A549 (cell line): ENCODE results near the gene MRPL51. TPM values are rescaled to one million over a fixed set of nuclear protein-coding genes. Genes with fewer than 3 reads are reported as not detected.

Experiments used
- BCL3 ChIP-seq: fragments of >200 bp; sonication (Bioruptor Twin); formaldehyde crosslinking; IDR thresholded peaks from 3 replicates; pipeline ENCODE4 v1.6.1; 2016
- BHLHE40 ChIP-seq: IDR thresholded peaks from 2 replicates; pipeline ENCODE4 v1.6.1; 2012; ENCODE audit warnings: low read depth, low read length, inconsistent platforms
- CBX2 ChIP-seq: fragments of 200-600 bp; sonication (generic); IDR thresholded peaks from 2 replicates; pipeline ENCODE4 v1.6.1; 2016; ENCODE audit warnings: low read depth, mild to moderate bottlenecking, borderline replicate concordance
- CEBPB ChIP-seq, 2 experiments: fragments of >200 bp in 1 of 2; sonication (Bioruptor Twin) in 1 of 2; formaldehyde crosslinking in 1 of 2; IDR thresholded peaks; 2 replicates each; pipeline ENCODE4 v1.6.1; 2012 to 2016
- CHD2 ChIP-seq: fragments of 150-350 bp; IDR thresholded peaks from 2 replicates; pipeline ENCODE4 v1.6.1; 2014; ENCODE audit warnings: low read length; ENCODE audit not compliant: partially characterized antibody
- CHD4 ChIP-seq: fragments of 200-600 bp; sonication (generic); IDR thresholded peaks from 2 replicates; pipeline ENCODE4 v1.6.1; 2016; ENCODE audit warnings: antibody characterized with exemption, mild to moderate bottlenecking, borderline replicate concordance
- ESRRA ChIP-seq: fragments of 150-350 bp; IDR thresholded peaks from 2 replicates; pipeline ENCODE4 v1.6.1; 2014; ENCODE audit warnings: mild to moderate bottlenecking, low read length, borderline replicate concordance
- FOSL2 ChIP-seq, 2 experiments: fragments of 450-650 bp in 1 of 2; fragments of >200 bp in 1 of 2; sonication (Bioruptor Twin) in 1 of 2; formaldehyde crosslinking; IDR thresholded peaks; 2 replicates each; pipeline versions ENCODE4 v1.5.0 to v1.6.1; 2016 to 2020; ENCODE audit warnings: mild to moderate bottlenecking in 1 of 2, moderate library complexity in 1 of 2
- FOXS1 ChIP-seq: fragments of 250-450 bp; sonication (Bioruptor Pico); IDR thresholded peaks from 2 replicates; pipeline ENCODE4 v1.5.0; 2020; ENCODE audit warnings: mild to moderate bottlenecking, moderate library complexity
- HDAC2 ChIP-seq: fragments of 200-600 bp; sonication (generic); IDR thresholded peaks from 2 replicates; pipeline ENCODE4 v1.6.1; 2016
- HOXA7 ChIP-seq: fragments of 250-450 bp; sonication (Bioruptor Pico); IDR thresholded peaks from 2 replicates; pipeline ENCODE4 v1.5.0; 2020; ENCODE audit warnings: mild to moderate bottlenecking, moderate library complexity
- JUN ChIP-seq, 2 experiments: fragments of >200 bp; sonication (Bioruptor Twin); formaldehyde crosslinking; IDR thresholded peaks; 2 replicates in 1 of 2; 3 replicates in 1 of 2; pipeline ENCODE4 v1.6.1; 2016 to 2017
- JUNB ChIP-seq: fragments of >200 bp; sonication (Bioruptor Twin); formaldehyde crosslinking; IDR thresholded peaks from 2 replicates; pipeline ENCODE4 v1.6.1; 2016
- KDM1A ChIP-seq: fragments of 200-600 bp; sonication (generic); IDR thresholded peaks from 2 replicates; pipeline ENCODE4 v1.6.1; 2016; ENCODE audit warnings: low read depth, mild to moderate bottlenecking
- MYC ChIP-seq: IDR thresholded peaks from 2 replicates; pipeline ENCODE4 v1.6.1; 2012; ENCODE audit warnings: mild to moderate bottlenecking, inconsistent platforms, low read length, improper control_type of control experiment, borderline replicate concordance
- NFE2L2 ChIP-seq: fragments of 150-350 bp; conservative IDR thresholded peaks from 2 replicates; pipeline ENCODE4 v1.6.1; 2014; ENCODE audit warnings: low read length
- NPAS2 ChIP-seq: fragments of 250-450 bp; sonication (Bioruptor Pico); IDR thresholded peaks from 2 replicates; pipeline ENCODE4 v1.8.0; 2022; ENCODE audit warnings: mild to moderate bottlenecking, moderate library complexity, borderline replicate concordance
- NR3C1 ChIP-seq: fragments of >200 bp; sonication (Bioruptor Twin); formaldehyde crosslinking; IDR thresholded peaks from 3 replicates; pipeline ENCODE4 v1.6.1; 2017
- PHF8 ChIP-seq: fragments of 200-600 bp; sonication (generic); IDR thresholded peaks from 2 replicates; pipeline ENCODE4 v1.6.1; 2016; ENCODE audit warnings: low read depth, mild to moderate bottlenecking, antibody characterized with exemption, moderate library complexity, borderline replicate concordance
- POLR2A ChIP-seq: IDR thresholded peaks from 2 replicates; pipeline ENCODE4 v1.6.1; 2012; ENCODE audit warnings: mild to moderate bottlenecking, low read length
- POLR2AphosphoS2 ChIP-seq: conservative IDR thresholded peaks from 2 replicates; pipeline ENCODE4 v1.6.1; 2012; ENCODE audit warnings: low read length, improper control_type of control experiment, inconsistent platforms
- RARB ChIP-seq: fragments of 250-450 bp; sonication (Bioruptor Pico); IDR thresholded peaks from 2 replicates; pipeline ENCODE4 v1.8.0; 2021; ENCODE audit warnings: mild to moderate bottlenecking, moderate library complexity
- RNF2 ChIP-seq: fragments of 200-600 bp; sonication (generic); IDR thresholded peaks from 2 replicates; pipeline ENCODE4 v1.6.1; 2016; ENCODE audit warnings: low read depth, mild to moderate bottlenecking, antibody characterized with exemption, moderate library complexity, borderline replicate concordance
- SMC3 ChIP-seq: fragments of >200 bp; sonication (Bioruptor Twin); formaldehyde crosslinking; IDR thresholded peaks from 3 replicates; pipeline ENCODE4 v1.6.1; 2018; ENCODE audit warnings: inconsistent platforms
- SREBF2 ChIP-seq: fragments of 450-650 bp; IDR thresholded peaks from 2 replicates; pipeline ENCODE4 v1.6.1; 2014; ENCODE audit warnings: mild to moderate bottlenecking, moderate library complexity
- TFCP2L1 ChIP-seq: fragments of 250-450 bp; sonication (Bioruptor Pico); IDR thresholded peaks from 2 replicates; pipeline ENCODE4 v1.5.0; 2021; ENCODE audit warnings: mild to moderate bottlenecking
- USF2 ChIP-seq: fragments of 450-650 bp; IDR thresholded peaks from 2 replicates; pipeline ENCODE4 v1.6.1; 2014; ENCODE audit warnings: antibody characterized with exemption
- ZC3H11A ChIP-seq: fragments of 450-650 bp; IDR thresholded peaks from 2 replicates; pipeline ENCODE4 v1.6.1; 2014; ENCODE audit warnings: antibody characterized with exemption, mild to moderate bottlenecking
- ZFP36 ChIP-seq: fragments of 450-650 bp; IDR thresholded peaks from 2 replicates; pipeline ENCODE4 v1.6.1; 2014; ENCODE audit warnings: borderline replicate concordance; ENCODE audit not compliant: partially characterized antibody
- polyA plus RNA-seq, 4 experiments: library from polyadenylated mRNA; depleted of rRNA in 3 of 4; stranded (reverse); fragments of >200 nt; fragmentation: RNase III in 1 of 4; extraction: RNeasy Plus Mini Kit Qiagen cat#74134 plus additional on column Dnase treatment in 1 of 4; gene quantifications; 2 replicates in 3 of 4; 3 replicates in 1 of 4; pipeline ENCODE4 v1.2.3, GENCODE V29; 2011 to 2017
- TF ChIP-seq, protein P1 (sequence below): fragments of >200 bp; sonication (Bioruptor Twin); formaldehyde crosslinking; IDR thresholded peaks from 2 replicates; pipeline ENCODE4 v1.6.1; 2016
- TF ChIP-seq, protein P2 (sequence below): fragments of 250-450 bp; sonication (Bioruptor Pico); IDR thresholded peaks from 2 replicates; pipeline ENCODE4 v1.5.0; 2021; ENCODE audit warnings: mild to moderate bottlenecking, moderate library complexity, borderline replicate concordance
- TF ChIP-seq, protein P3 (sequence below): IDR thresholded peaks from 2 replicates; pipeline ENCODE4 v1.6.1; 2012; ENCODE audit warnings: low read depth, borderline replicate concordance
- TF ChIP-seq, protein P4 (sequence below): fragments of >200 bp; sonication (Bioruptor Twin); formaldehyde crosslinking; IDR thresholded peaks from 3 replicates; pipeline ENCODE4 v1.5.1; 2016

MRPL51 gene
- polyA plus RNA-seq, 2 of the 4 experiments (the other 2 are of a cell fraction): 272 to 337 TPM

DNA sequence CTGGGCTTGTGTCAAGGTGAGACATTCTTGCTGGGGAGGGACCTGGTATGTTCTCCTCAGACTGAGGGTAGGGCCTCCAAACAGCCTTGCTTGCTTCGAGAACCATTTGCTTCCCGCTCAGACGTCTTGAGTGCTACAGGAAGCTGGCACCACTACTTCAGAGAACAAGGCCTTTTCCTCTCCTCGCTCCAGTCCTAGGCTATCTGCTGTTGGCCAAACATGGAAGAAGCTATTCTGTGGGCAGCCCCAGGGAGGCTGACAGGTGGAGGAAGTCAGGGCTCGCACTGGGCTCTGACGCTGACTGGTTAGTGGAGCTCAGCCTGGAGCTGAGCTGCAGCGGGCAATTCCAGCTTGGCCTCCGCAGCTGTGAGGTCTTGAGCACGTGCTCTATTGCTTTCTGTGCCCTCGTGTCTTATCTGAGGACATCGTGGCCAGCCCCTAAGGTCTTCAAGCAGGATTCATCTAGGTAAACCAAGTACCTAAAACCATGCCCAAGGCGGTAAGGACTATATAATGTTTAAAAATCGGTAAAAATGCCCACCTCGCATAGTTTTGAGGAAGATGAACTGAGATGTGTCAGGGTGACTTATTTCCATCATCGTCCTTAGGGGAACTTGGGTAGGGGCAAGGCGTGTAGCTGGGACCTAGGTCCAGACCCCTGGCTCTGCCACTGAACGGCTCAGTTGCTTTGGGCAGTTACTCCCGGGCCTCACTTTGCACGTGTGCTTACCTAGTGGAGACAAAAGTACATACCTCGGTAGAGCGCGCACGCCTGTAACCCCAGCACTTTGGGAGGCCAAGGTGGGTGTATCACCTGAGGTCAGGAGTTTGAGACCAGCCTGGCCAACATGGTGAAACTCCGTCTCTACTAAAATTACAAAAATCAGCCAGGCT lies 45.6 kb upstream of the MRPL51 start (continued):
- TF ChIP-seq, protein P1, sequence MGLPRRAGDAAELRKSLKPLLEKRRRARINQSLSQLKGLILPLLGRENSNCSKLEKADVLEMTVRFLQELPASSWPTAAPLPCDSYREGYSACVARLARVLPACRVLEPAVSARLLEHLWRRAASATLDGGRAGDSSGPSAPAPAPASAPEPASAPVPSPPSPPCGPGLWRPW: no peak
- TF ChIP-seq USF2: no peak
- peak; percentile 29 for TF ChIP-seq POLR2A
- TF ChIP-seq, protein P2, sequence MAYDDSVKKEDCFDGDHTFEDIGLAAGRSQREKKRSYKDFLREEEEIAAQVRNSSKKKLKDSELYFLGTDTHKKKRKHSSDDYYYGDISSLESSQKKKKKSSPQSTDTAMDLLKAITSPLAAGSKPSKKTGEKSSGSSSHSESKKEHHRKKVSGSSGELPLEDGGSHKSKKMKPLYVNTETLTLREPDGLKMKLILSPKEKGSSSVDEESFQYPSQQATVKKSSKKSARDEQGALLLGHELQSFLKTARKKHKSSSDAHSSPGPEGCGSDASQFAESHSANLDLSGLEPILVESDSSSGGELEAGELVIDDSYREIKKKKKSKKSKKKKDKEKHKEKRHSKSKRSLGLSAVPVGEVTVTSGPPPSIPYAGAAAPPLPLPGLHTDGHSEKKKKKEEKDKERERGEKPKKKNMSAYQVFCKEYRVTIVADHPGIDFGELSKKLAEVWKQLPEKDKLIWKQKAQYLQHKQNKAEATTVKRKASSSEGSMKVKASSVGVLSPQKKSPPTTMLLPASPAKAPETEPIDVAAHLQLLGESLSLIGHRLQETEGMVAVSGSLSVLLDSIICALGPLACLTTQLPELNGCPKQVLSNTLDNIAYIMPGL: no peak; the same call in 1 of the 2 replicates
- TF ChIP-seq KDM1A: no peak
- peak; percentile 66; the same call in 1 of the 3 replicates for TF ChIP-seq BCL3
- peak; percentile 96; the same call in 1 of the 2 replicates for TF ChIP-seq POLR2AphosphoS2
- no peak for TF ChIP-seq CEBPB (IDR thresholded peaks at IDR 0.05)
- peak; percentile 95 for TF ChIP-seq HOXA7
- no peak for TF ChIP-seq MYC
- TF ChIP-seq, protein P3, sequence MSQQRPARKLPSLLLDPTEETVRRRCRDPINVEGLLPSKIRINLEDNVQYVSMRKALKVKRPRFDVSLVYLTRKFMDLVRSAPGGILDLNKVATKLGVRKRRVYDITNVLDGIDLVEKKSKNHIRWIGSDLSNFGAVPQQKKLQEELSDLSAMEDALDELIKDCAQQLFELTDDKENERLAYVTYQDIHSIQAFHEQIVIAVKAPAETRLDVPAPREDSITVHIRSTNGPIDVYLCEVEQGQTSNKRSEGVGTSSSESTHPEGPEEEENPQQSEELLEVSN: no peak
- peak; percentile 50; the same call in 1 of the 2 replicates for TF ChIP-seq NPAS2
- no peak for TF ChIP-seq NR3C1
- peak; percentile 3 for TF ChIP-seq CHD2
- TF ChIP-seq JUN (IDR thresholded peaks at IDR 0.05): peak; percentile 89 to 92
- TF ChIP-seq, protein P4, sequence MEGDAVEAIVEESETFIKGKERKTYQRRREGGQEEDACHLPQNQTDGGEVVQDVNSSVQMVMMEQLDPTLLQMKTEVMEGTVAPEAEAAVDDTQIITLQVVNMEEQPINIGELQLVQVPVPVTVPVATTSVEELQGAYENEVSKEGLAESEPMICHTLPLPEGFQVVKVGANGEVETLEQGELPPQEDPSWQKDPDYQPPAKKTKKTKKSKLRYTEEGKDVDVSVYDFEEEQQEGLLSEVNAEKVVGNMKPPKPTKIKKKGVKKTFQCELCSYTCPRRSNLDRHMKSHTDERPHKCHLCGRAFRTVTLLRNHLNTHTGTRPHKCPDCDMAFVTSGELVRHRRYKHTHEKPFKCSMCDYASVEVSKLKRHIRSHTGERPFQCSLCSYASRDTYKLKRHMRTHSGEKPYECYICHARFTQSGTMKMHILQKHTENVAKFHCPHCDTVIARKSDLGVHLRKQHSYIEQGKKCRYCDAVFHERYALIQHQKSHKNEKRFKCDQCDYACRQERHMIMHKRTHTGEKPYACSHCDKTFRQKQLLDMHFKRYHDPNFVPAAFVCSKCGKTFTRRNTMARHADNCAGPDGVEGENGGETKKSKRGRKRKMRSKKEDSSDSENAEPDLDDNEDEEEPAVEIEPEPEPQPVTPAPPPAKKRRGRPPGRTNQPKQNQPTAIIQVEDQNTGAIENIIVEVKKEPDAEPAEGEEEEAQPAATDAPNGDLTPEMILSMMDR: no peak
- TF ChIP-seq FOSL2 (IDR thresholded peaks at IDR 0.05): no peak
- peak; percentile 6; the same call in 1 of the 2 replicates for TF ChIP-seq FOSL2 (CRISPR knock-in tag; IDR thresholded peaks at IDR 0.05)
- TF ChIP-seq CHD4: no peak
- TF ChIP-seq BHLHE40: no peak
- TF ChIP-seq HDAC2: no peak
- no peak for TF ChIP-seq PHF8
- TF ChIP-seq ZC3H11A: no peak
- TF ChIP-seq JUNB: no peak
- TF ChIP-seq ZFP36: no peak
- TF ChIP-seq SMC3: no peak
- peak; percentile 89 for TF ChIP-seq TFCP2L1 (CRISPR knock-in tag)
- TF ChIP-seq ESRRA: no peak
- TF ChIP-seq NFE2L2: no peak
- TF ChIP-seq RARB (CRISPR knock-in tag): peak; percentile 86
- TF ChIP-seq SREBF2: no peak
- TF ChIP-seq FOXS1 (CRISPR knock-in tag): no peak; the same call in 1 of the 2 replicates
- no peak for TF ChIP-seq CBX2
- no peak for TF ChIP-seq RNF2
